ENCODE results near the gene ABHD16B.
"Not testable (repeated sequence)": the region's sequence is repeated elsewhere in the genome, so short reads cannot be mapped to it uniquely, and the experiment has no call there.

GRCh38 chr20:63851548-63851943 lies 9.8 kb upstream of the ABHD16B start:
- not testable (repeated sequence) for TF ChIP-seq CTCF, POLR2A (IDR thresholded peaks at IDR 0.05)

Measured in Peyer's patch (tissue), 4 donors.